Keratinocyte (primary cell): ENCODE measurements around the gene ZNF581. TPM values are rescaled to one million over a fixed set of nuclear protein-coding genes. Genes with fewer than 3 reads are reported as not detected.

Source experiments
- DNase-seq: peaks from one replicate; pipeline ENCODE4 v3.0.0-alpha.2; 2011; ENCODE audit warnings: low read depth, missing footprints, low spot score
- FAIRE-seq: peaks from 2 replicates; lab custom pipeline; 2011; peaks lifted over from hg19 to GRCh38; lab: Jason Lieb, UNC
- H2AFZ ChIP-seq: 2 replicates; pipeline ENCODE4 v1.6.0; 2012; ENCODE audit warnings: low read length, control low read depth, inconsistent platforms; ENCODE audit not compliant: control insufficient read depth
- H3K27ac ChIP-seq: 2 replicates; pipeline ENCODE4 v1.5.1; 2011; ENCODE audit warnings: low read length; ENCODE audit not compliant: control insufficient read depth, insufficient read depth
- H3K27me3 ChIP-seq: 3 replicates; pipeline ENCODE4 v1.6.0; 2011; ENCODE audit warnings: low read length; ENCODE audit not compliant: control insufficient read depth, insufficient read depth; ENCODE audit errors: extremely low read depth
- H3K36me3 ChIP-seq, 2 experiments: 2 replicates in 1 of 2; 3 replicates in 1 of 2; pipeline ENCODE4 v1.5.1; 2011; ENCODE audit warnings: low read length in 2 of 2, mild to moderate bottlenecking in 1 of 2; ENCODE audit not compliant: control insufficient read depth in 2 of 2, insufficient read depth in 2 of 2; ENCODE audit errors: extremely low read depth in 1 of 2
- H3K4me1 ChIP-seq: 3 replicates; pipeline ENCODE4 v1.5.1; 2011; ENCODE audit warnings: low read length; ENCODE audit not compliant: control insufficient read depth, insufficient read depth; ENCODE audit errors: extremely low read depth
- H3K4me2 ChIP-seq: 3 replicates; pipeline ENCODE4 v1.6.0; 2011; ENCODE audit warnings: low read depth, low read length; ENCODE audit not compliant: control insufficient read depth, insufficient read depth; ENCODE audit errors: extremely low read depth
- H3K4me3 ChIP-seq, 3 experiments: fragments of 200-600 bp in 1 of 3; sonication (generic) in 1 of 3; 2 replicates in 2 of 3; 3 replicates in 1 of 3; pipeline ENCODE4 v1.5.1; 2011 to 2016; ENCODE audit warnings: low read length in 3 of 3, mild to moderate bottlenecking in 3 of 3, control low read depth in 2 of 3, inconsistent platforms in 1 of 3, low read depth in 1 of 3, mixed read lengths in 1 of 3, mixed run types in 1 of 3, moderate library complexity in 1 of 3; ENCODE audit not compliant: control insufficient read depth in 2 of 3, insufficient read depth in 2 of 3; ENCODE audit errors: extremely low read depth in 1 of 3
- H3K79me2 ChIP-seq: 2 replicates; pipeline ENCODE4 v1.6.0; 2012; ENCODE audit warnings: low read length; ENCODE audit not compliant: control insufficient read depth, insufficient read depth
- H3K9ac ChIP-seq: 3 replicates; pipeline ENCODE4 v1.6.0; 2011; ENCODE audit warnings: low read length; ENCODE audit not compliant: control insufficient read depth, insufficient read depth; ENCODE audit errors: extremely low read depth
- H3K9me1 ChIP-seq: 3 replicates; pipeline ENCODE4 v1.6.0; 2011; ENCODE audit warnings: low read length; ENCODE audit not compliant: control insufficient read depth, insufficient read depth; ENCODE audit errors: extremely low read depth
- H3K9me3 ChIP-seq: 2 replicates; pipeline ENCODE4 v1.5.1; 2012; ENCODE audit warnings: low read depth, low read length; ENCODE audit not compliant: control insufficient read depth
- H4K20me1 ChIP-seq: 3 replicates; pipeline ENCODE4 v1.6.0; 2011; ENCODE audit warnings: low read length; ENCODE audit not compliant: control insufficient read depth, insufficient read depth; ENCODE audit errors: extremely low read depth
- EZH2 ChIP-seq: IDR thresholded peaks from one replicate; pipeline ENCODE4 v1.6.1; 2012; ENCODE audit warnings: inconsistent platforms, mild to moderate bottlenecking, low read length, moderate library complexity
- dilution Hi-C: fragments of 300-500 bp; cut with MboI; formaldehyde crosslinking; loops from one replicate; pipeline ENCODE4 v1.7.0; 2020; ENCODE audit warnings: low sequenced_read_pairs; ENCODE audit not compliant: extremely low pct_ligation_motif_present
- polyA plus RNA-seq, 5 experiments: library from polyadenylated mRNA; depleted of rRNA in 3 of 5; stranded (reverse) in 3 of 5; stranded (forward) in 1 of 5; unstranded in 1 of 5; fragments of >200 nt; gene quantifications; 1 replicate in 1 of 5; 2 replicates in 3 of 5; 3 replicates in 1 of 5; pipeline versions ENCODE4 v1.2.1 to v1.2.3, GENCODE V29; 2011 to 2012; ENCODE audit warnings: missing spikeins in 2 of 5, low read depth in 1 of 5, low replicate concordance in 1 of 5
- TF ChIP-seq, protein P1 (sequence below), 3 experiments: IDR thresholded peaks in 1 of 3; conservative IDR thresholded peaks in 1 of 3; optimal IDR thresholded peaks in 1 of 3; 2 replicates in 2 of 3; 3 replicates in 1 of 3; pipeline versions ENCODE3 to v1.5.1; 2011; ENCODE audit warnings: low read length in 3 of 3, mild to moderate bottlenecking in 3 of 3, moderate library complexity in 2 of 3, control low read depth in 1 of 3, inconsistent platforms in 1 of 3; ENCODE audit not compliant: insufficient read depth in 2 of 3; ENCODE audit errors: extremely low read depth in 1 of 3

ZNF581 gene
- polyA plus RNA-seq, 1 donor (not counting 4 experiments of a cell fraction or from before 2014, with no cell fraction given) = 14.8 TPM

DNA sequence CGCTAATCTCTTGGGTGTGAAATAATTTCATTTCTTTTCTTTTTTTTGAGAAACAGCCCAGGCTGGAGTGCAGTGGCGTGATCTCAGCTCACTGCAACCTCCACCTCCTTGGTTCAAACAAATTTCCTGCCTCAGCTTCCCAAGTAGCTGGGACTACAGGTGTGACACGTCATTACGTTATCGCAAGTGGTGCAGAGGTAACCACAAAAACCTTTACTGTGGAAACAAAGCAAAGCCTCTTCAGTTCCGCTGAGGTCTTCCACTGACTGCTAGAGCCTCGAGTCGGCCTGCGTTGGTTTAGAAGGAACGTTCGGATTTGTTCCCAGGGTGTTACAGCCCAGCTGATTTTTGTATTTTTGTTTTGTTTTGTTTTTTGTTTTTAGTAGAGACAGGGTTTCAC lies 17.1 kb upstream of the ZNF581 start:
- Histone ChIP-seq H3K27me3 (no peaks in the 10 kb centered on the region), H3K36me3 (no peaks in the 10 kb centered on the region), H4K20me1 (no peaks in the 10 kb centered on the region), H3K4me2 (no peak overlapping the region), H3K9me1 (no peaks in the 10 kb centered on the region), H3K27ac (no peak overlapping the region), H2AFZ (no peak overlapping the region), H3K4me1 (peaks cover 13% of the 10 kb centered on the region), H3K9me3 (no peaks in the 10 kb centered on the region), H3K79me2 (no peaks in the 10 kb centered on the region), H3K9ac (no peak overlapping the region), H3K4me3 (no peak overlapping the region)
- DNase-seq (no peak), FAIRE-seq (no peak)
- TF ChIP-seq, protein P1, sequence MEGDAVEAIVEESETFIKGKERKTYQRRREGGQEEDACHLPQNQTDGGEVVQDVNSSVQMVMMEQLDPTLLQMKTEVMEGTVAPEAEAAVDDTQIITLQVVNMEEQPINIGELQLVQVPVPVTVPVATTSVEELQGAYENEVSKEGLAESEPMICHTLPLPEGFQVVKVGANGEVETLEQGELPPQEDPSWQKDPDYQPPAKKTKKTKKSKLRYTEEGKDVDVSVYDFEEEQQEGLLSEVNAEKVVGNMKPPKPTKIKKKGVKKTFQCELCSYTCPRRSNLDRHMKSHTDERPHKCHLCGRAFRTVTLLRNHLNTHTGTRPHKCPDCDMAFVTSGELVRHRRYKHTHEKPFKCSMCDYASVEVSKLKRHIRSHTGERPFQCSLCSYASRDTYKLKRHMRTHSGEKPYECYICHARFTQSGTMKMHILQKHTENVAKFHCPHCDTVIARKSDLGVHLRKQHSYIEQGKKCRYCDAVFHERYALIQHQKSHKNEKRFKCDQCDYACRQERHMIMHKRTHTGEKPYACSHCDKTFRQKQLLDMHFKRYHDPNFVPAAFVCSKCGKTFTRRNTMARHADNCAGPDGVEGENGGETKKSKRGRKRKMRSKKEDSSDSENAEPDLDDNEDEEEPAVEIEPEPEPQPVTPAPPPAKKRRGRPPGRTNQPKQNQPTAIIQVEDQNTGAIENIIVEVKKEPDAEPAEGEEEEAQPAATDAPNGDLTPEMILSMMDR (optimal IDR thresholded peaks at IDR 0.05 in 1 of 3, IDR thresholded peaks at IDR 0.05 in 1 of 3, conservative IDR thresholded peaks at IDR 0.05 in 1 of 3; ENCODE audit: extremely low read depth in 1 of 3, insufficient read depth in 2 of 3, low read length in 3 of 3) = no peak
- TF ChIP-seq EZH2 = no peak
- dilution Hi-C loops = no loop called here

- Histone ChIP-seq H3K9me3 (no peaks in the 10 kb centered on the region), H4K20me1 (no peaks in the 10 kb centered on the region), H3K79me2 (peaks cover 25% of the 10 kb centered on the region), H2AFZ (peak overlapping the region; percentile 56), H3K36me3 (no peaks in the 10 kb centered on the region), H3K4me2 (no peak overlapping the region), H3K4me3 (no peak overlapping the region), H3K9ac (no peak overlapping the region), H3K27me3 (no peaks in the 10 kb centered on the region), H3K9me1 (peaks cover 2% of the 10 kb centered on the region), H3K4me1 (peaks cover 14% of the 10 kb centered on the region), H3K27ac (no peak overlapping the region)
- DNase-seq (peak; percentile 98), FAIRE-seq (peak; percentile 64)
- TF ChIP-seq, protein P1 (optimal IDR thresholded peaks at IDR 0.05 in 1 of 3, IDR thresholded peaks at IDR 0.05 in 1 of 3, conservative IDR thresholded peaks at IDR 0.05 in 1 of 3; ENCODE audit: extremely low read depth in 1 of 3, insufficient read depth in 2 of 3, low read length in 3 of 3) = peak; percentile 59 to 89 (median 80)
- TF ChIP-seq EZH2 = no peak
- dilution Hi-C loops = no loop called here
These were observed 11.0 kb upstream of the ZNF581 start for GRCh38 chr19:55632463-55632834.
